Measurements from ENCODE around the gene PI16. TPM values are rescaled to one million over a fixed set of nuclear protein-coding genes. Genes with fewer than 3 reads are reported as not detected.

The PI16 gene
- total RNA-seq, result 1 to 10 TPM; 1.0 to 8.4 (median 2.2) TPM

GRCh38 chr6:36954262-36954931 is at the start of gene PI16:
TSS of gene PI16 (plus strand) at chr6:36954738. CDS start at chr6:36954761, 23 bp downstream.
- Histone ChIP-seq H3K4me1 (peaks cover 0 to 14% (median 7%) of the 10 kb centered on the region in 3 donors), H3K4me3 (peak within 1 kb of the TSS in 1 of 4 donors; percentile 13), H3K27me3 (no peaks in the 10 kb centered on the region), H3K9me3 (no peaks in the 10 kb centered on the region), H3K36me3 (no peaks in the 10 kb centered on the region), H3K27ac (peak within 1 kb of the TSS in 1 of 4 donors; percentile 4)
- TF ChIP-seq, protein P1, sequence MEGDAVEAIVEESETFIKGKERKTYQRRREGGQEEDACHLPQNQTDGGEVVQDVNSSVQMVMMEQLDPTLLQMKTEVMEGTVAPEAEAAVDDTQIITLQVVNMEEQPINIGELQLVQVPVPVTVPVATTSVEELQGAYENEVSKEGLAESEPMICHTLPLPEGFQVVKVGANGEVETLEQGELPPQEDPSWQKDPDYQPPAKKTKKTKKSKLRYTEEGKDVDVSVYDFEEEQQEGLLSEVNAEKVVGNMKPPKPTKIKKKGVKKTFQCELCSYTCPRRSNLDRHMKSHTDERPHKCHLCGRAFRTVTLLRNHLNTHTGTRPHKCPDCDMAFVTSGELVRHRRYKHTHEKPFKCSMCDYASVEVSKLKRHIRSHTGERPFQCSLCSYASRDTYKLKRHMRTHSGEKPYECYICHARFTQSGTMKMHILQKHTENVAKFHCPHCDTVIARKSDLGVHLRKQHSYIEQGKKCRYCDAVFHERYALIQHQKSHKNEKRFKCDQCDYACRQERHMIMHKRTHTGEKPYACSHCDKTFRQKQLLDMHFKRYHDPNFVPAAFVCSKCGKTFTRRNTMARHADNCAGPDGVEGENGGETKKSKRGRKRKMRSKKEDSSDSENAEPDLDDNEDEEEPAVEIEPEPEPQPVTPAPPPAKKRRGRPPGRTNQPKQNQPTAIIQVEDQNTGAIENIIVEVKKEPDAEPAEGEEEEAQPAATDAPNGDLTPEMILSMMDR (IDR thresholded peaks at IDR 0.05), result no peak
- no peak for DNase-seq
- intact Hi-C loops (cut with DNase I), result no loop called here
- 55% methylated on average over 4 of the region's 14 CpGs; no CpG with 5 or more reads in 1 of the 2 donors for WGBS, 2 donors

GRCh38 chr6:36904851-36905393 is 49.6 kb upstream of the PI16 start:
- no peak for DNase-seq

GRCh38 chr6:36906539-36907325 is 47.8 kb upstream of the PI16 start:
- Histone ChIP-seq H3K4me3 (no peak overlapping the region), H3K36me3 (peaks cover 0 to 72% (median 4%) of the 10 kb centered on the region in 3 donors), H3K27me3 (no peaks in the 10 kb centered on the region), H3K27ac (peak overlapping the region in 3 of 4 donors; percentile 40 to 56 (median 44)), H3K4me1 (peaks cover 3 to 49% (median 23%) of the 10 kb centered on the region in 3 donors), H3K9me3 (no peaks in the 10 kb centered on the region)
- 13 to 23% methylated on average over 2 of the region's 2 CpGs for WGBS, 2 donors
- no peak for DNase-seq
- TF ChIP-seq POLR2A (IDR thresholded peaks at IDR 0.05), result no peak
- TF ChIP-seq, protein P1 (IDR thresholded peaks at IDR 0.05), result no peak
- intact Hi-C loops (cut with DNase I), result no loop called here

More at GRCh38 chr6:36904851-36905393, 49.6 kb upstream of the PI16 start:
- H3K4me1 ChIP-seq, result peaks cover 3 to 45% (median 23%) of the 10 kb centered on the region in 3 donors
- TF ChIP-seq POLR2A (IDR thresholded peaks at IDR 0.05), result no peak
- TF ChIP-seq, protein P1 (IDR thresholded peaks at IDR 0.05), result no peak
- 92 to 95% methylated on average over 5 of the region's 5 CpGs for whole genome bisulfite sequencing, 2 donors
- no peaks in the 10 kb centered on the region for H3K27me3 ChIP-seq
- intact Hi-C loops (cut with DNase I), result no loop called here
- H3K4me3 ChIP-seq, result no peak overlapping the region
- peaks cover 0 to 73% (median 13%) of the 10 kb centered on the region in 3 donors for H3K36me3 ChIP-seq
- H3K9me3 ChIP-seq, result no peaks in the 10 kb centered on the region
- H3K27ac ChIP-seq, result peak overlapping the region in 3 of 4 donors; percentile 9 to 57 (median 31)

GRCh38 chr6:36907781-36908180 is 46.8 kb upstream of the PI16 start:
- Histone ChIP-seq H3K4me1 (peaks cover 3 to 60% (median 23%) of the 10 kb centered on the region in 3 donors), H3K27me3 (no peaks in the 10 kb centered on the region), H3K27ac (peak overlapping the region in 3 of 4 donors; percentile 44 to 56 (median 53)), H3K4me3 (no peak overlapping the region), H3K36me3 (peaks cover 0 to 71% (median 0%) of the 10 kb centered on the region in 3 donors), H3K9me3 (no peaks in the 10 kb centered on the region)
- WGBS, 2 donors, result 24 to 34% methylated on average over 4 to 5 of the region's 5 CpGs
- no peak for DNase-seq
- intact Hi-C loops (cut with DNase I), result no loop called here
- TF ChIP-seq, protein P1 (IDR thresholded peaks at IDR 0.05), result no peak
- TF ChIP-seq POLR2A (IDR thresholded peaks at IDR 0.05), result no peak

Data from esophagus squamous epithelium (tissue), 5 donors.